GM23248 (cell line): ENCODE data around the gene OR4F15. TPM values are rescaled to one million over a fixed set of nuclear protein-coding genes. Genes with fewer than 3 reads are reported as not detected.
A peak's percentile ranks its signal among the peaks of the same experiment; 100 is the strongest.
"Not testable (repeated sequence)": the region's sequence is repeated elsewhere in the genome, so short reads cannot be mapped to it uniquely, and the experiment has no call there.

Source experiments
- DNase-seq: peaks from one replicate; pipeline ENCODE4 v3.0.0-alpha.2; 2015
- H2AFZ ChIP-seq: fragments of 200-600 bp; sonication (generic); 2 replicates; pipeline ENCODE4 v1.6.1; 2016; ENCODE audit warnings: antibody characterized with exemption
- H3F3A ChIP-seq: fragments of 200-600 bp; sonication (generic); 2 replicates; pipeline ENCODE4 v1.6.1; 2016; ENCODE audit warnings: mild to moderate bottlenecking, antibody characterized with exemption, mixed run types; ENCODE audit not compliant: insufficient read depth
- H3K27ac ChIP-seq: fragments of 200-600 bp; sonication (generic); 2 replicates; pipeline ENCODE4 v1.5.1; 2016; ENCODE audit warnings: mild to moderate bottlenecking
- H3K27me3 ChIP-seq: fragments of 200-600 bp; sonication (generic); replicated peaks from 2 replicates; pipeline ENCODE4 v1.6.1; 2016; ENCODE audit warnings: mild to moderate bottlenecking; ENCODE audit not compliant: insufficient read depth
- H3K36me3 ChIP-seq: fragments of 200-600 bp; sonication (generic); 2 replicates; pipeline ENCODE4 v1.6.1; 2016; ENCODE audit warnings: low read depth, mild to moderate bottlenecking
- H3K4me1 ChIP-seq: fragments of 200-600 bp; sonication (generic); 2 replicates; pipeline ENCODE4 v1.6.1; 2016; ENCODE audit warnings: mild to moderate bottlenecking; ENCODE audit not compliant: insufficient read depth
- H3K4me2 ChIP-seq: fragments of 200-600 bp; sonication (generic); one replicate; pipeline ENCODE4 v1.6.1; 2016; ENCODE audit warnings: mild to moderate bottlenecking; ENCODE audit not compliant: unreplicated experiment
- H3K4me3 ChIP-seq: fragments of 200-600 bp; sonication (generic); 2 replicates; pipeline ENCODE4 v1.5.1; 2016; ENCODE audit warnings: mild to moderate bottlenecking
- H3K79me2 ChIP-seq: fragments of 200-600 bp; sonication (generic); 2 replicates; pipeline ENCODE4 v1.6.1; 2016; ENCODE audit warnings: mild to moderate bottlenecking; ENCODE audit not compliant: insufficient read depth
- H3K9ac ChIP-seq: fragments of 200-600 bp; sonication (generic); 2 replicates; pipeline ENCODE4 v1.6.1; 2016; ENCODE audit warnings: mild to moderate bottlenecking
- H3K9me2 ChIP-seq: fragments of 200-600 bp; sonication (generic); 2 replicates; pipeline ENCODE4 v1.6.1; 2016; ENCODE audit warnings: mixed run types, mild to moderate bottlenecking, moderate library complexity; ENCODE audit not compliant: insufficient read depth
- H3K9me3 ChIP-seq: fragments of 200-600 bp; sonication (generic); one replicate; pipeline ENCODE4 v1.6.1; 2017; ENCODE audit warnings: low read depth
- H4K20me1 ChIP-seq: fragments of 200-600 bp; sonication (generic); 2 replicates; pipeline ENCODE4 v1.6.0; 2016; ENCODE audit not compliant: insufficient read depth
- EZH2 ChIP-seq: fragments of 200-600 bp; sonication (generic); IDR thresholded peaks from 2 replicates; pipeline ENCODE4 v1.6.1; 2018; ENCODE audit warnings: antibody characterized with exemption, mild to moderate bottlenecking; ENCODE audit not compliant: insufficient read depth, poor library complexity, severe bottlenecking
- EZH2phosphoT487 ChIP-seq: fragments of 200-600 bp; sonication (generic); IDR thresholded peaks from 2 replicates; pipeline ENCODE4 v1.6.1; 2018; ENCODE audit warnings: antibody characterized with exemption, moderate library complexity, mild to moderate bottlenecking, low read depth; ENCODE audit not compliant: insufficient read depth
- WGBS, 2 experiments: methylation state at CpG; one replicate each; pipeline ENCODE4 v1.1.6; 2015 to 2017; ENCODE audit warnings: low lambda C conversion rate in 2 of 2, low coverage in 1 of 2; ENCODE audit errors: missing lambda C conversion rate in 2 of 2; 5-methylcytosine and 5-hydroxymethylcytosine counted together
- in situ Hi-C: fragments of 300-500 bp; cut with MboI; formaldehyde crosslinking; loops from 2 replicates; pipeline ENCODE4 v1.15.0; 2020
- polyA plus RNA-seq: library from polyadenylated mRNA; unstranded; fragments of >200 nt; fragmentation: Nextera tagmentation; extraction: Ambion mirVana; gene quantifications from 2 replicates; pipeline ENCODE4 v1.2.1, GENCODE V29; 2016
- total RNA-seq: library from RNA; depleted of rRNA; stranded (reverse); fragments of >200 nt; shearing (Covaris generic); gene quantifications from 2 replicates; pipeline ENCODE4 v1.2.3, GENCODE V29; 2014

The OR4F15 gene
- total and polyA plus RNA-seq, 2 experiments from 2014 or later: not detected

DNA sequence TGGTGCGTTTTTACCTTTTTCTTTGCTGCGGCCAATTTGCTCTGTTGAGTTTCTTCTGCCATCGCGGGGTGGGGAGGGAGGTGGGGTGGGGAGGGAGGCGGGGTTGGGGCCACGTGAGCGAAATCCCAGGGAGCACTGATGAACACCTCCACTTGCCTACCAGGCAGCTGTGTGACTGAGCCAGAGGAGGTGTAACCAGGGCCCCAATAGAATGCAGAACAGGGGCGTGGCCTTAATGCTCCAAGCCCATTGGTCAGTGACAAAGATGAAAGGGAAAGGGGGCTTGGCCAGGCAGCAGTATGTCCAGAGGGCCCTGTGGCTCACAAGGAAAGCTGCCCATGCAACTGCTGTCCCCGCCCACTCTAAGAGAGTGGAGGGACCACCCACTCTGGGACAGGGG lies 30.1 kb upstream of the OR4F15 start:
- Histone ChIP-seq H3K36me3 (no peaks in the 10 kb centered on the region), H3K27ac (no peak overlapping the region), H3K27me3 (peaks cover 7% of the 10 kb centered on the region; the same call in 1 of the 2 replicates), H3K9me2 (no peaks in the 10 kb centered on the region), H3K79me2 (no peaks in the 10 kb centered on the region), H3K4me3 (no peak overlapping the region), H4K20me1 (no peaks in the 10 kb centered on the region), H3F3A (no peaks in the 10 kb centered on the region), H3K9ac (no peak overlapping the region), H3K4me1 (0 out of 2 replicates have a peak, but pooled peaks cover 4% of the 10 kb centered on the region), H2AFZ (no peak overlapping the region), H3K9me3 (no peaks in the 10 kb centered on the region), H3K4me2 (no peak overlapping the region)
- WGBS, 2 experiments: 73 to 83% methylated on average over 9 of the region's 9 CpGs
- no peak for TF ChIP-seq EZH2
- TF ChIP-seq EZH2phosphoT487: no peak
- no peak for DNase-seq
- in situ Hi-C loops: no loop called here

DNA sequence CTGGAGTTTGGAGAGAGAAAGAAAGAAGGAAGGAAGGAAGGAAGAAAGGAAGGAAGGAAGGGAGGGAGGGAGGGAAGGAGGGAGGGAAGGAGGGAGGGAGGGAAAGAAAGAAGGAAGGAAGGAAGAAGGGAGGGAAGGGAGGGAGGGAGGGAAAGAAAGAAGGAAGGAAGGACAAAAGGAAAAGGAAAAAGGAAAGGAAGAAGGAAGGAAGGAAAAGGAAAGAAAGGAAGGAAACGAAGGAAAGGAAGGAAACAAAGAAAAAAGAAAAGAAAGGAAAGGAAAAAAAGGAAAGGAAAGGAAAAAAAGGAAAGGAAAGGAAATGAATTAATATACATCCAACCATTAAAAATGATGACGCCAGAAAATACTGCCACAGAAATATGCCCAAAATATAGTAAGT lies 27.4 kb upstream of the OR4F15 start:
- Histone ChIP-seq H4K20me1 (no peaks in the 10 kb centered on the region), H3K9me3 (no peaks in the 10 kb centered on the region), H3K36me3 (no peaks in the 10 kb centered on the region), H3K4me3 (no peak overlapping the region), H3K27ac (no peak overlapping the region), H2AFZ (no peak overlapping the region), H3K9ac (no peak overlapping the region), H3F3A (no peaks in the 10 kb centered on the region), H3K79me2 (no peaks in the 10 kb centered on the region), H3K9me2 (no peaks in the 10 kb centered on the region), H3K4me2 (no peak overlapping the region), H3K4me1 (0 out of 2 replicates have a peak, but pooled peaks cover 4% of the 10 kb centered on the region), H3K27me3 (peaks cover 7% of the 10 kb centered on the region; the same call in 1 of the 2 replicates)
- TF ChIP-seq EZH2phosphoT487: no peak
- TF ChIP-seq EZH2: no peak
- no peak for DNase-seq
- in situ Hi-C loops: no loop called here
- 31 to 43% methylated on average over 1 to 2 of the region's 2 CpGs for WGBS, 2 experiments

DNA sequence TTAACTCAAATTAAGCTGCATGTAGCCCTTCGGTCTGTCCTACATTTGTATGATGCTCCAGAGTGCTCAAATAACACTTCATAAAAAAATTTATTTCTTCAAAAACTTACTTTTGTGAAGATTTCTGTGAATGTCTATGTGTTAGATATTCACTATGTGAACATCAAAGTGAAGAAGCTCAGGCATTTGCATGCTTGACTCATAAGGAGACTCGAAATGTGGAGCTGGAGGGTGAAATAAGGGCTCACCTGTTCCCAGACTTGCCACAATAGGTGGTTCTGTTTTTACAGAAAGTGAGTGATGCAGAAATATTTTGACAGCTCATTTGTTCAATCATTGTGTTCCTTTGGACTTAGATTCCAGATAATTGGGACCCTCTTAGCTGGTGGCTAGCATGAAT lies 25.6 kb upstream of the OR4F15 start:
- H3K9ac ChIP-seq, H3K36me3 ChIP-seq, H3K79me2 ChIP-seq, in situ Hi-C loops, H3K4me2 ChIP-seq, H3K4me3 ChIP-seq, H3F3A ChIP-seq, H2AFZ ChIP-seq, H3K9me2 ChIP-seq, H3K4me1 ChIP-seq, H3K9me3 ChIP-seq, H3K27ac ChIP-seq, H3K27me3 ChIP-seq, DNase-seq, H4K20me1 ChIP-seq: not testable (repeated sequence)
- 37 to 44% methylated on average over 2 of the region's 2 CpGs for WGBS, 2 experiments

DNA sequence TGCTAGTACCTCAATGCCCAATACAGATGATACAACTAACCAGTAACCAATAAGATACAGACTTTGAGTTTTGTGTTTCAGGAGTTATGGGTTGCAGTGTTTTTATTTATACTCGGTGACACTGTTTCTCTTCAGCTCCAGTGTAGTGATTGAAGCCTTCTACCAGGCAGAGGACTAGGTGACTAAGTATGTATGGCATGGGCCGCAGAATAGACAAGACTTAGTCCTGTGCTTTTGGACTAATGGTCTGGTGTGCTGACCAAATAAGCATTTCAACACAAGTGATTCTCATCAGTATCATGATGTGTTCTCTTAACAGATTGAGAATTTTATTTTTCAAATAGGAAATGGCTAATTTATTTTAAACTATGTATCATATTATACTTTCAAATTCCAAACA lies 24.0 kb upstream of the OR4F15 start:
- peak; percentile 4 for DNase-seq
- H3K9ac ChIP-seq, H3K9me3 ChIP-seq, in situ Hi-C loops, H3K4me2 ChIP-seq, H3K9me2 ChIP-seq, H3K4me1 ChIP-seq, H3K4me3 ChIP-seq, H3K27ac ChIP-seq, H2AFZ ChIP-seq, H3K27me3 ChIP-seq, H4K20me1 ChIP-seq, H3F3A ChIP-seq, H3K36me3 ChIP-seq, H3K79me2 ChIP-seq: not testable (repeated sequence)
- WGBS, 2 experiments: 74 to 79% methylated on average over 2 of the region's 2 CpGs

DNA sequence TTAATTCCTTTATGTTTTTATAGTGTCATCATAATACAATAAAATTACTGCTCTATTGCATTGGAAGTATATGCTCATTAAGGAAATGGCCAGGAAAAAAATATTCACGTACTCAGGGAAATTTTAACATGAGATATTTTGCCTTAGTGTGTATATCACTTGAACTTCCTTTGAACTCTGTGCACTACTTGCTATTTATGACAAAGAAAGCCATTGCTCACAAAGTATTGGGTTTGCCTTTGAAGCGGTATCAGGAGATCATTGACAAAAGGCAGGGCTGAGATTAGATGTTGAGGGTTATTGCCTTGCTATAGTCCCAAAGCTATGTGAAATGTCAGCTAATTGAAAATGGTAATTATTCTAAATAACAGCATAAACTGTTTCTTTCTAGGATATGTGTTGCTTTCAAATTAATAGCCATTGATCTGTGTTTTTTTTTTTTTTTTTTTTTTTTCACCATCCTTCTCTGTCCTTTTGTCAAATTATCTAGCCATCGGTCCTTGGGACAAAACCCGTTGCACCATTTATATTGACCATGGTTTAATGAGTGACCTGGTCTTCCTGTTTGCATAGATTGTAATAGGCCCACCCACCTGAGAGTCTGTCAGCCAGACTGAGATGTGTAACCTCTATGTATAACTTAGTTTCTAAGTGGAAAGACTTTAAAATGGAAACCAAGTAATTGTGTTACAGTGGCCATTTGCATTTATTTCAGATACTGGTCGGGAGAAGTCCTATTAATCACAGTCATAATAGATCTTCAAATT lies 23.3 kb upstream of the OR4F15 start:
- H3K9me3 ChIP-seq, H3K79me2 ChIP-seq, H3K27ac ChIP-seq, H3K36me3 ChIP-seq, H3K4me2 ChIP-seq, H3K9ac ChIP-seq, H3K4me1 ChIP-seq, in situ Hi-C loops, H3K27me3 ChIP-seq, DNase-seq, H3K4me3 ChIP-seq, H3F3A ChIP-seq, H2AFZ ChIP-seq, H4K20me1 ChIP-seq, H3K9me2 ChIP-seq: not testable (repeated sequence)
- WGBS, 2 experiments: 45 to 53% methylated on average over 4 of the region's 5 CpGs

DNA sequence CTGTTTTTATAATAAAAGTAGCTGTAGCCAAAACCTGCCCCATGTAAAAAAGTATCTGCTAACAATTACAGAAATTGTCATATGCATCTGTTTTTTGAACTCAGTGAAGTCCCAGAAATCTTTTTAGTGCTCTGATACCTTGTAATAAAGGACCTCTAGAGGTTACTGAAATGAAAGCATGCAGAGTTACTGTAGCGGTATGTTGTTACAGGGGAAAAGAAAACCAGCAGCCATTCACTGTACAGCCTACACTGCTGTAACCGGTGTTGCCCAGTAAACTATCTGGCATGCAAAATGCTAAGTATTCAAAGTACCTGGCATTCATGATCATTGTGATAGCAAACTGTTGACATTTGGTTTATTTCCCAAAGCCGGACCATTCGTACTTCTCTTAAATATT lies 21.3 kb upstream of the OR4F15 start:
- 26 to 30% methylated on average over 2 of the region's 4 CpGs for WGBS, 2 experiments
- DNase-seq, H3F3A ChIP-seq, in situ Hi-C loops, H3K4me3 ChIP-seq, H4K20me1 ChIP-seq, H3K79me2 ChIP-seq, H3K9me3 ChIP-seq, H3K4me2 ChIP-seq, H3K9me2 ChIP-seq, H3K9ac ChIP-seq, H3K27ac ChIP-seq, H3K27me3 ChIP-seq, H3K4me1 ChIP-seq, H3K36me3 ChIP-seq, H2AFZ ChIP-seq: not testable (repeated sequence)

DNA sequence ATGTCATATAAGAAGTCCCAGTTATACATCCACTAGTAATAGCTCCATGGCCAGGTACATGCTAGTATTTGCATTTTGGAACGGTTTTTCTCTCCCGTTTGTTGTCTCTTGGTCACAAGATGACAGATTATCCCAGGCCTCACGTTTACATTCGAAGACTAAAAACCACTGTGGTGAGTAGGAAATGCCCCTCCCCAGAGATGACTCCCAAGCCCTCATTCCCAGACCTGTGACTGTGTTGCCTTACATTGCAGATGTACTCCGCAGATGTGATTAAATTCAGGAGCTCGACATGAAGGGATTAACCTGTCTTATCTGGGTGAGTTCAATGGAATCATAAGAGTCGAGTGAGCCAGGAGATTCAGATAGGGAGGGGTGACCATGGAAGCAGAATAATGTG lies 18.0 kb upstream of the OR4F15 start:
- H3K9me2 ChIP-seq, H3K9ac ChIP-seq, H3K4me2 ChIP-seq, H3F3A ChIP-seq, H3K4me3 ChIP-seq, DNase-seq, H3K9me3 ChIP-seq, H3K4me1 ChIP-seq, H3K27ac ChIP-seq, H3K27me3 ChIP-seq, H3K36me3 ChIP-seq, H4K20me1 ChIP-seq, H3K79me2 ChIP-seq, in situ Hi-C loops, H2AFZ ChIP-seq: not testable (repeated sequence)
- 77 to 82% methylated on average over 7 of the region's 7 CpGs for WGBS, 2 experiments
